Limb (tissue), 2 donors: ENCODE results near the gene NEIL3.

Source experiments
- DNase-seq, 2 donors: peaks; one replicate each; pipeline ENCODE4 v3.0.0-alpha.2; 2016; ENCODE audit errors: extremely low spot score in 2 of 2

The NEIL3 gene

GRCh38 chr4:177369372-177369771, 59.7 kb downstream of the NEIL3 start:
- no peak for DNase-seq

GRCh38 chr4:177371461-177371860, 61.8 kb downstream of the NEIL3 start:
- no peak for DNase-seq

- DNase-seq, result no peak
Measured at GRCh38 chr4:177374966-177375365, 65.3 kb downstream of the NEIL3 start.

- peak in 1 of 2 donors; percentile 4 for DNase-seq
Measured at GRCh38 chr4:177375372-177375771, 65.7 kb downstream of the NEIL3 start.

- no peak for DNase-seq
Measured at GRCh38 chr4:177376024-177376423, 66.3 kb downstream of the NEIL3 start.

- no peak for DNase-seq
Measured at GRCh38 chr4:177380730-177381287, 71.1 kb downstream of the NEIL3 start.

- DNase-seq, result no peak
Measured at GRCh38 chr4:177381762-177382310, 72.2 kb downstream of the NEIL3 start.

GRCh38 chr4:177384856-177385397, 75.3 kb downstream of the NEIL3 start:
- no peak for DNase-seq

GRCh38 chr4:177385576-177386277, 76.1 kb downstream of the NEIL3 start:
- no peak for DNase-seq

GRCh38 chr4:177386278-177386815, 76.7 kb downstream of the NEIL3 start:
- no peak for DNase-seq

- no peak for DNase-seq
Measured at GRCh38 chr4:177391287-177391686, 81.6 kb downstream of the NEIL3 start.

GRCh38 chr4:177391953-177392352, 82.3 kb downstream of the NEIL3 start:
- DNase-seq, result no peak

GRCh38 chr4:177393236-177393635, 83.6 kb downstream of the NEIL3 start:
- no peak for DNase-seq

GRCh38 chr4:177396352-177396751, 86.7 kb downstream of the NEIL3 start:
- no peak for DNase-seq

- no peak for DNase-seq
Measured at GRCh38 chr4:177400030-177400429, 90.4 kb downstream of the NEIL3 start.

- no peak for DNase-seq
Measured at GRCh38 chr4:177401658-177402273, 92.1 kb downstream of the NEIL3 start.

GRCh38 chr4:177403746-177404145, 94.1 kb downstream of the NEIL3 start:
- DNase-seq, result no peak

- no peak for DNase-seq
Measured at GRCh38 chr4:177404342-177404741, 94.7 kb downstream of the NEIL3 start.

GRCh38 chr4:177404986-177405385, 95.3 kb downstream of the NEIL3 start:
- no peak for DNase-seq

GRCh38 chr4:177405508-177405907, 95.8 kb downstream of the NEIL3 start:
- DNase-seq, result no peak

GRCh38 chr4:177408023-177408422, 98.3 kb downstream of the NEIL3 start:
- DNase-seq, result no peak

GRCh38 chr4:177410566-177410965, 100.9 kb downstream of the NEIL3 start:
- DNase-seq, result no peak
